H1 (cell line): ENCODE results near the gene FAM120C. TPM values are rescaled to one million over a fixed set of nuclear protein-coding genes. Genes with fewer than 3 reads are reported as not detected.

Experiments used
- CTCF ChIA-PET: fragments of 300-600 bp; sonication (Branson Sonifier 250); formaldehyde crosslinking; loops from one replicate; lab custom pipeline; 2021; ENCODE audit not compliant: partially characterized antibody; lab: Charles Lee
- POLR2A ChIA-PET: fragments of 300-600 bp; sonication (Branson Sonifier 250); formaldehyde crosslinking; loops from one replicate; lab custom pipeline; 2021; ENCODE audit warnings: inconsistent platforms; ENCODE audit not compliant: partially characterized antibody; lab: Charles Lee
- DNase-seq, 2 experiments: peaks; one replicate each; pipeline versions ENCODE4 v3.0.0 to v3.0.0-alpha.2; 2010 to 2022; ENCODE audit warnings: low spot score in 2 of 2, low read depth in 1 of 2, mixed read lengths in 1 of 2
- FAIRE-seq: peaks from 2 replicates; lab custom pipeline; 2011; peaks lifted over from hg19 to GRCh38; lab: Jason Lieb, UNC
- H2AFZ ChIP-seq: 2 replicates; pipeline ENCODE4 v1.8.1; 2012; ENCODE audit warnings: low read length, inconsistent platforms
- H2AK5ac ChIP-seq: 2 replicates; pipeline ENCODE4 v1.6.1; 2013; ENCODE audit warnings: low read depth, low read length
- H2BK120ac ChIP-seq: replicated peaks from 2 replicates; pipeline ENCODE3; 2013; ENCODE audit warnings: low read depth, low read length, inconsistent platforms
- H2BK12ac ChIP-seq: 2 replicates; pipeline ENCODE4 v1.6.1; 2013; ENCODE audit warnings: low read depth, low read length
- H2BK15ac ChIP-seq: 2 replicates; pipeline ENCODE4 v1.6.1; 2013; ENCODE audit warnings: low read length
- H2BK20ac ChIP-seq: 2 replicates; pipeline ENCODE4 v1.6.1; 2013; ENCODE audit warnings: low read length
- H2BK5ac ChIP-seq: 2 replicates; pipeline ENCODE4 v1.6.1; 2013; ENCODE audit warnings: low read depth, low read length
- H3K14ac ChIP-seq: 2 replicates; pipeline ENCODE4 v1.6.1; 2013; ENCODE audit warnings: inconsistent platforms; ENCODE audit not compliant: insufficient read length
- H3K18ac ChIP-seq: 2 replicates; pipeline ENCODE4 v1.6.1; 2013; ENCODE audit warnings: low read length; ENCODE audit errors: extremely low read depth
- H3K23ac ChIP-seq: 2 replicates; pipeline ENCODE4 v1.6.1; 2013; ENCODE audit warnings: inconsistent platforms; ENCODE audit not compliant: insufficient read length
- H3K23me2 ChIP-seq: 2 replicates; pipeline ENCODE4 v1.6.1; 2013; ENCODE audit warnings: low read depth, low read length
- H3K27ac ChIP-seq: 2 replicates; pipeline ENCODE4 v1.6.1; 2011; ENCODE audit warnings: low read depth, low read length, inconsistent platforms
- H3K27me3 ChIP-seq, 4 experiments: replicated peaks in 1 of 4; 1 replicate in 1 of 4; 2 replicates in 3 of 4; pipeline versions ENCODE4 v1.6.1 to v1.8.1; 2011 to 2013; ENCODE audit warnings: low read length in 3 of 4, mild to moderate bottlenecking in 3 of 4, inconsistent platforms in 2 of 4, mixed read lengths in 2 of 4, moderate library complexity in 1 of 4; ENCODE audit not compliant: control insufficient read depth in 3 of 4, insufficient read depth in 3 of 4; ENCODE audit errors: extremely low read depth in 1 of 4
- H3K36me3 ChIP-seq, 4 experiments: 2 replicates each; pipeline versions ENCODE4 v1.6.1 to v1.8.1; 2011 to 2013; ENCODE audit warnings: mild to moderate bottlenecking in 4 of 4, low read length in 3 of 4, moderate library complexity in 2 of 4, control low read depth in 1 of 4, inconsistent platforms in 1 of 4; ENCODE audit not compliant: insufficient read depth in 4 of 4, control insufficient read depth in 2 of 4
- H3K4ac ChIP-seq: replicated peaks from 2 replicates; pipeline ENCODE3; 2013; ENCODE audit warnings: low read length, low read depth, mixed read lengths, inconsistent platforms; ENCODE audit not compliant: insufficient read length
- H3K4me1 ChIP-seq, 4 experiments: replicated peaks in 1 of 4; 1 replicate in 1 of 4; 2 replicates in 3 of 4; pipeline versions ENCODE4 v1.6.1 to v1.8.1; 2011 to 2013; ENCODE audit warnings: low read length in 3 of 4, inconsistent platforms in 2 of 4, mixed read lengths in 1 of 4; ENCODE audit not compliant: insufficient read depth in 4 of 4, control insufficient read depth in 3 of 4
- H3K4me2 ChIP-seq, 2 experiments: 2 replicates each; pipeline versions ENCODE4 v1.6.1 to v1.8.1; 2011 to 2013; ENCODE audit warnings: low read depth in 2 of 2, low read length in 2 of 2, control low read depth in 1 of 2, inconsistent platforms in 1 of 2, mild to moderate bottlenecking in 1 of 2; ENCODE audit not compliant: insufficient read depth in 1 of 2
- H3K4me3 ChIP-seq, 4 experiments: fragments of 200-600, 300-600 bp in 1 of 4; sonication (generic), shearing (Covaris generic), sonication (Bioruptor Twin) in 1 of 4; 2 replicates each; pipeline versions ENCODE4 v1.5.1 to v1.8.1; 2011 to 2016; ENCODE audit warnings: low read length in 4 of 4, low read depth in 3 of 4, control low read depth in 2 of 4, inconsistent platforms in 2 of 4, mild to moderate bottlenecking in 2 of 4, mixed read lengths in 1 of 4, moderate library complexity in 1 of 4; ENCODE audit not compliant: insufficient read depth in 2 of 4; ENCODE audit errors: extremely low read depth in 1 of 4
- H3K56ac ChIP-seq: replicated peaks from 2 replicates; pipeline ENCODE3; 2013; ENCODE audit warnings: low read depth, mild to moderate bottlenecking, mixed read lengths, low read length, inconsistent platforms; ENCODE audit not compliant: insufficient read length
- H3K79me1 ChIP-seq: 2 replicates; pipeline ENCODE4 v1.6.1; 2013; ENCODE audit warnings: low read depth, low read length, control low read depth
- H3K79me2 ChIP-seq, 2 experiments: 2 replicates each; pipeline versions ENCODE4 v1.6.1 to v1.8.1; 2012 to 2013; ENCODE audit warnings: low read length in 2 of 2, mild to moderate bottlenecking in 2 of 2, inconsistent platforms in 1 of 2; ENCODE audit not compliant: insufficient read depth in 2 of 2, control insufficient read depth in 1 of 2
- H3K9ac ChIP-seq, 4 experiments: replicated peaks in 1 of 4; 1 replicate in 1 of 4; 2 replicates in 3 of 4; pipeline versions ENCODE4 v1.6.1 to v1.8.1; 2011 to 2013; ENCODE audit warnings: low read depth in 3 of 4, low read length in 3 of 4, control low read depth in 2 of 4, mild to moderate bottlenecking in 2 of 4, moderate library complexity in 2 of 4, inconsistent platforms in 1 of 4; ENCODE audit errors: extremely low read depth in 1 of 4
- H3K9me3 ChIP-seq, 2 experiments: 2 replicates each; pipeline versions ENCODE4 v1.6.1 to v1.8.1; 2012 to 2013; ENCODE audit warnings: mild to moderate bottlenecking in 2 of 2, moderate library complexity in 2 of 2, control low read depth in 1 of 2, inconsistent platforms in 1 of 2, low read depth in 1 of 2, low read length in 1 of 2, mixed read lengths in 1 of 2; ENCODE audit not compliant: insufficient read depth in 2 of 2
- H4K20me1 ChIP-seq, 2 experiments: replicated peaks in 1 of 2; 2 replicates each; pipeline versions ENCODE3 to v1.8.1; 2011 to 2013; ENCODE audit warnings: inconsistent platforms in 2 of 2, low read length in 2 of 2, mild to moderate bottlenecking in 1 of 2; ENCODE audit not compliant: insufficient read depth in 2 of 2, control insufficient read depth in 1 of 2
- H4K5ac ChIP-seq: 2 replicates; pipeline ENCODE4 v1.6.1; 2013; ENCODE audit warnings: low read length, low read depth, mixed read lengths, inconsistent platforms; ENCODE audit not compliant: insufficient read length
- H4K8ac ChIP-seq: 2 replicates; pipeline ENCODE4 v1.8.0; 2013; ENCODE audit warnings: mild to moderate bottlenecking, moderate library complexity, low read length, inconsistent platforms; ENCODE audit not compliant: insufficient read depth; ENCODE audit errors: extremely low read depth
- H4K91ac ChIP-seq: replicated peaks from 2 replicates; pipeline ENCODE3; 2013; ENCODE audit warnings: low read length, mixed read lengths, inconsistent platforms; ENCODE audit not compliant: insufficient read length
- ATF2 ChIP-seq: IDR thresholded peaks from 2 replicates; pipeline ENCODE4 v1.6.1; 2012; ENCODE audit warnings: low read length, inconsistent platforms
- KDM4A ChIP-seq: IDR thresholded peaks from one replicate; pipeline ENCODE4 v1.7.1; 2012; ENCODE audit warnings: low read depth, mild to moderate bottlenecking, moderate library complexity, low read length, inconsistent platforms; ENCODE audit not compliant: severe bottlenecking
- SAP30 ChIP-seq: fragments of 300-600 bp; sonication (generic); IDR thresholded peaks from 2 replicates; pipeline ENCODE4 v1.7.1; 2012; ENCODE audit warnings: low read length, moderate library complexity, mild to moderate bottlenecking, inconsistent platforms; ENCODE audit not compliant: insufficient read depth, insufficient replicate concordance
- SIN3A ChIP-seq, 2 experiments: IDR thresholded peaks in 1 of 2; conservative IDR thresholded peaks in 1 of 2; 2 replicates each; pipeline ENCODE4 v1.6.1; 2011 to 2012; ENCODE audit warnings: low read length in 2 of 2, improper control_type of control experiment in 1 of 2, low read depth in 1 of 2, mild to moderate bottlenecking in 1 of 2
- SIRT6 ChIP-seq: IDR thresholded peaks from one replicate; pipeline ENCODE4 v1.7.1; 2012; ENCODE audit warnings: low read length, inconsistent platforms
- WGBS, 2 experiments: shearing (Covaris generic) in 1 of 2; methylation state at CpG; one replicate each; pipeline versions ENCODE4 v1.1.6 to v1.1.7; 2013 to 2015; ENCODE audit warnings: low lambda C conversion rate in 2 of 2, mixed read lengths in 2 of 2, inconsistent platforms in 1 of 2, low coverage in 1 of 2, missing lambda C conversion rate in 1 of 2; ENCODE audit not compliant: insufficient replicate concordance in 2 of 2, insufficient coverage in 1 of 2, insufficient read length in 1 of 2; ENCODE audit errors: extremely low coverage in 1 of 2, missing lambda C conversion rate in 1 of 2; 5-methylcytosine and 5-hydroxymethylcytosine counted together
- polyA plus RNA-seq, 7 experiments: library from polyadenylated mRNA; depleted of rRNA in 3 of 7; stranded (reverse) in 5 of 7; unstranded in 2 of 7; fragments of >200 nt in 5 of 7; fragments of 200-250 nt in 2 of 7; gene quantifications; 1 replicate in 5 of 7; 2 replicates in 1 of 7; 4 replicates in 1 of 7; pipeline versions ENCODE4 v1.2.1 to v1.2.3, GENCODE V29; 2011 to 2013; ENCODE audit warnings: missing spikeins in 2 of 7, mixed read lengths in 2 of 7
- total RNA-seq: library from RNA; stranded (reverse); fragmentation: NEBNext Ultra II Directional; extraction: Animal tissue kit (Norgen Biotek cat#: 25700); gene quantifications from 2 replicates; pipeline ENCODE4 v1.2.1, GENCODE V29; 2021

FAM120C gene
- total and polyA plus RNA-seq, 2 of the 8 experiments (the other 6 are each of a cell fraction or from before 2014, with no cell fraction given): 4.4 to 8.1 TPM

- POLR2A ChIA-PET: no interaction called here
- FAIRE-seq (no peak), DNase-seq (no peak)
- H2BK120ac ChIP-seq: no peak overlapping the region
- H3K9ac ChIP-seq: no peak overlapping the region
- H2BK12ac ChIP-seq: no peak overlapping the region
- no peak overlapping the region for H4K91ac ChIP-seq
- no peak overlapping the region for H4K8ac ChIP-seq
- H3K4me3 ChIP-seq: no peak overlapping the region
- no peak overlapping the region for H2AK5ac ChIP-seq
- no peaks in the 10 kb centered on the region for H3K4me1 ChIP-seq
- no peak overlapping the region for H4K5ac ChIP-seq
- H3K27ac ChIP-seq: no peak overlapping the region
- no peak overlapping the region for H3K56ac ChIP-seq
- no peak overlapping the region for H2BK15ac ChIP-seq
- H3K4me2 ChIP-seq: no peak overlapping the region
- H2BK20ac ChIP-seq: no peak overlapping the region
- no peak overlapping the region for H2BK5ac ChIP-seq
- no peaks in the 10 kb centered on the region for H4K20me1 ChIP-seq
- 100% methylated on average over 3 of the region's 3 CpGs; no CpG with 5 or more reads in 1 of the 2 experiments for WGBS, 2 experiments
- no peaks in the 10 kb centered on the region for H3K27me3 ChIP-seq
- H3K23ac ChIP-seq: no peak overlapping the region
- H3K14ac ChIP-seq: no peak overlapping the region
- no peaks in the 10 kb centered on the region for H3K79me2 ChIP-seq
- no peak overlapping the region for H2AFZ ChIP-seq
- H3K23me2 ChIP-seq: no peaks in the 10 kb centered on the region
- peaks cover 0 to 6% (median 0%) of the 10 kb centered on the region in 4 experiments; a peak in 1 of 8 replicates for H3K36me3 ChIP-seq
- CTCF ChIA-PET: no interaction called here
- no peaks in the 10 kb centered on the region for H3K79me1 ChIP-seq
- H3K4ac ChIP-seq: no peak overlapping the region
- H3K9me3 ChIP-seq: peaks cover 0 to 13% of the 10 kb centered on the region in 2 experiments; a peak in 1 of 4 replicates
- H3K18ac ChIP-seq: no peak overlapping the region
- no peak for TF ChIP-seq SIRT6
- no peak for TF ChIP-seq KDM4A
- no peak for TF ChIP-seq SAP30
- TF ChIP-seq ATF2: no peak
- TF ChIP-seq SIN3A (conservative IDR thresholded peaks at IDR 0.05 in 1 of 2, IDR thresholded peaks at IDR 0.05 in 1 of 2; ENCODE audit: low read depth in 1 of 2, low read length in 2 of 2): no peak
These were observed 30.5 kb upstream of the FAM120C start for GRCh38 chrX:54213603-54214002.
